ENCODE results near the gene TNS1. TPM values are rescaled to one million over a fixed set of nuclear protein-coding genes. Genes with fewer than 3 reads are reported as not detected.

The TNS1 gene
- total RNA-seq, 1 experiment from 2014 or later, result 4.5 TPM

DNA sequence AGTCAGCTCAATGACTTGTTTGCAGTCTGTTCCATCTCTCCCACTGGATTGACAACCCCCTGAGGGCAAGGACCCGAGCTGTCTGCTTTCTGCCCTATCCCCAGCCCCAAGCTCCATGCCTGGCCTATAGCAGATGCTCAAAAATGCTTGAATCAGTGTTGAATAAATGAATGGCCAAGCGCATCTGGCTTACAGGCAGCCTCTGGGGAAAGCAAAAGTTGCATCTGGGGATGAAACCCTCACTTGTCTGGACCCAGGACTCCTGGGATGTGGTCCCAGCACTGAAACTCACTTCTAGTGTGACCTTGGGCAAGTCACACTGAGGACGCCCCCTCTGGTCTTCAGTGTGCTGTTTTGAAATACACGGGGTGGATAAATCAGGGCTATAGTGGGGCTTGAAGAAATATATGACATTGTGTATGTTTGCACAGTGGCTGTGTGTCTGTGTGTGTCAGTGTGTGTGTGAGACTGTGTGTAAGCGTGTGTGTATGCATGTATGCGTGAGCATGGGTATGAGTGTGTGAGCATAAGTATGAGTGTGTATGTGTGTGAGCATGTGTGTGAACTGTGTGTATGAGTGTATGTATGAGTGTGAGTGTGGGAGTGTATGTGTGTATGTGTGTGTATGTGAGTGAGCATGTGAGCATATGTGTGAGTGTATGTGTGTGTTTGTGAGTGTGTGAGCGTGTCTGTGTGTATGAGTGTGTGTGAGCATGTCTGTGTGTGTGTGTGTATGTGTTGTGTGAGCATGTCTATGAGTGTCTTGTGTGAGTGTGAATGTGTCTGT lies 27.8 kb upstream of the TNS1 start:
- no peak for ATAC-seq
- Mint-ChIP-seq H3K27ac (no peak overlapping the region), H3K9me3 (no peaks in the 10 kb centered on the region), H3K36me3 (no peaks in the 10 kb centered on the region), H3K27me3 (ENCODE audit: low read depth) (peaks cover 30% of the 10 kb centered on the region), H3K4me3 (no peak overlapping the region), H3K4me1 (peaks cover 10% of the 10 kb centered on the region)
- ChIA-PET POLR2A (no interaction called here), CTCF (interaction anchor here (0.6 to 4.3 kb wide), 4 partner anchors 19 to 244 kb away, joined by 5 to 65 read pairs (median 5); no protein-coding TSS in a partner anchor)
- TF ChIP-seq MLX (CRISPR knock-in tag; IDR thresholded peaks at IDR 0.05), result no peak
- no peak for TF ChIP-seq ERG (CRISPR knock-in tag; IDR thresholded peaks at IDR 0.05)
- TF ChIP-seq, protein P1, sequence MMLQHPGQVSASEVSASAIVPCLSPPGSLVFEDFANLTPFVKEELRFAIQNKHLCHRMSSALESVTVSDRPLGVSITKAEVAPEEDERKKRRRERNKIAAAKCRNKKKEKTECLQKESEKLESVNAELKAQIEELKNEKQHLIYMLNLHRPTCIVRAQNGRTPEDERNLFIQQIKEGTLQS (CRISPR knock-in tag; conservative IDR thresholded peaks at IDR 0.05), result no peak
- TF ChIP-seq SOX15 (CRISPR knock-in tag; IDR thresholded peaks at IDR 0.05), result no peak
- no peak for DNase-seq (ENCODE audit: low spot score)

DNA sequence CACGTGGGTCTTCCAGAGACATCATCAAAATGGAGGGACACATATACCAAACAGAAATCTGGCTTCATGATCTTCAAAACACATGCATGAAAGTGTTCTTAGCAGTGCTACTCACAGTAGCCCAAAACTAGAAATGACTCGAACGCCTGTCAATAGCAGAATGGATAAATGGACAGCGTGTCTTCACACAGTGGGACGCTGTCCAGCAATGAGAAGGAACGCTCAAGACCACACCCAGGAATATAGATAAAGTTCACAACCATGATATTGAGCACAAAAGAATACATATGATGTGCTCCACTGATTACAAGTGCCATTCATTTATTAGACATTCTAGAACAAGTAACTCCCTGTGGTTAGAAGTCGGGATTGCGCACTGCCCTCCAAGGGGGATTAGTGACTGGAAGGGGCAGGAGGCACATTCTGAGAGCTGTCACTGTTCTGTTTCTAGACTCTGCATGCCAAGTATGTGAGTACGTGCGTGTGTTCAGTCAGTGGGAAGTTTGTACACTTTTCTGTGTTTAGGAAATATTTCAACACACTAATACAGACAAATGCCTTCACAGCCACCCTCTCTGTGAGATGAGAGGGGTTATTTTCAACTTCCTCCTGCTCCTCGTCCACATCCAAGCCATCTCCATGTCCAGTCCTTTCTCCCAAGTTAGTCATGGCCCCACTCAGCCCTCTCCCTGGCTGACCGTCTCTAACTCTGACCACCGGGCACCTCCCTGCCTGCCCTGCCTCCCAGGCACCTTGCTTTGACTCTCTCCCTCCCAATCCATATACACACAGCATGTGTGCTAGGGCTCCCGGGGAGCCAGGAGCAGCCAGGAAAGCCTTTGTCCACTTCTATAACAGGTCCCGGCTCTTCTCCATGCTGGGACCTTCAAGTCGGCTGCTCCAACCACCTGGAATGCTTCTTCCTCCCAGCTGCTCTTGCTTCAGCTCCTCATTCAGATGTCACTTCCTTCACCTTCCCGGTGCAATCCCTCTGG lies 26.9 kb upstream of the TNS1 start:
- ATAC-seq (no peak), DNase-seq (ENCODE audit: low spot score) (no peak)
- CTCF ChIA-PET, result interaction anchor here (0.6 to 1.9 kb wide), 4 partner anchors 18 to 243 kb away, joined by 5 to 10 read pairs (median 5); no protein-coding TSS in a partner anchor
- Mint-ChIP-seq H3K9me3 (no peaks in the 10 kb centered on the region), H3K4me3 (no peak overlapping the region), H3K27ac (no peak overlapping the region), H3K27me3 (ENCODE audit: low read depth) (peaks cover 29% of the 10 kb centered on the region), H3K4me1 (peaks cover 15% of the 10 kb centered on the region), H3K36me3 (no peaks in the 10 kb centered on the region)
- POLR2A ChIA-PET, result no interaction called here
- TF ChIP-seq E2F5 (CRISPR knock-in tag; IDR thresholded peaks at IDR 0.05), result no peak
- no peak for TF ChIP-seq ZNF121 (CRISPR knock-in tag; IDR thresholded peaks at IDR 0.05)
- no peak for TF ChIP-seq ZNF396 (CRISPR knock-in tag; IDR thresholded peaks at IDR 0.05; ENCODE audit: borderline replicate concordance)
- no peak for TF ChIP-seq CBFB (CRISPR knock-in tag; IDR thresholded peaks at IDR 0.05; ENCODE audit: low read depth)
- TF ChIP-seq ZNF671 (CRISPR knock-in tag; IDR thresholded peaks at IDR 0.05), result no peak
- TF ChIP-seq SMAD3 (CRISPR knock-in tag; IDR thresholded peaks at IDR 0.05; ENCODE audit: borderline replicate concordance), result no peak
- no peak for TF ChIP-seq IRF1 (CRISPR knock-in tag; IDR thresholded peaks at IDR 0.05)
- TF ChIP-seq ETV6 (CRISPR knock-in tag; IDR thresholded peaks at IDR 0.05), result no peak

DNA sequence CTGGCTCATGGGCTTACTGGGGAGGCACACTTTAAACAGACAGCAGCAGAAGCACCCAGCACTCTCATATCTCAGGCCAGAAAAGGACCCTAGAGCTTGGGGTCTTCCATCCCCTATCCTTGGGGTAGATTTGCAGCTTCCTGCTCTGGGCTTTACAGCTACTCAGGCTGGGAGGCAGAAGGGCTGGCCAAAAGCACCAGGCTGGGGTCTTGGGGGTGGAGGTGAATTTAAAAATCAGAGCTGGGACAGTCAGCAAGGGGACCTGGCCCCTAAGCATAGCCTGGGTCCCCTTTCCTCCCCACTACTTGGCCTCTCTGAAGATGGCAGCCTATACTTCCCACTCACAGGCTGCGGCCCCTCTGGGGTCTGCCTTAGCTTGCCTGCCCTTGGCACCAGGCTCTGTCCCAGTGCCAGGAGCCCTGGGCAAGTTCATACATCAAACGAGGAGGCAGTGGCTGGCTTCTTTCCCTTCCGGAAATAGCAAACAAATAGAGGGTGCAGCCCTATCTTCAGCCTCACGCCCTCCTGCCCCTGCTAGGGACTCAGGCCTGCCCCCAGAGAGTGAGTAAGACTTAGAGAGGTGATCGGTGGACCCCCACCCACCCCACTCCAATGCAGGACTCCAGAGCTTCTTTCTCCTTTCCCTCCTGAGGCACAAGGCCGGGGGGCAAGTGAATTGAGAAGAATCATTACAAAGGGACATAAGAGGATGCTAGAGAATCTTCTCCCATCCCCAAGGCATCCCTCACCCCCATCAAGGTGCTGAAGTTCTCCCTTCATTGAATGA lies 26.0 kb upstream of the TNS1 start:
- POLR2A ChIA-PET, result no interaction called here
- H3K36me3 Mint-ChIP-seq, result no peaks in the 10 kb centered on the region
- H3K9me3 Mint-ChIP-seq, result no peaks in the 10 kb centered on the region
- H3K27ac Mint-ChIP-seq, result no peak overlapping the region
- ATAC-seq, result no peak
- CTCF ChIA-PET, result interaction anchor here (1.2 to 1.9 kb wide), 2 partner anchors 35 to 243 kb away, joined by 4 to 10 read pairs; no protein-coding TSS in a partner anchor
- DNase-seq (ENCODE audit: low spot score), result no peak
- no peak overlapping the region for H3K4me3 Mint-ChIP-seq
- peaks cover 12% of the 10 kb centered on the region for H3K4me1 Mint-ChIP-seq
- peaks cover 20% of the 10 kb centered on the region for H3K27me3 Mint-ChIP-seq (ENCODE audit: low read depth)
- TF ChIP-seq GRHL2 (CRISPR knock-in tag; IDR thresholded peaks at IDR 0.05; ENCODE audit: insufficient replicate concordance, severe bottlenecking) (no peak), JAZF1 (CRISPR knock-in tag; IDR thresholded peaks at IDR 0.05) (no peak), TCF7 (CRISPR knock-in tag; IDR thresholded peaks at IDR 0.05; ENCODE audit: low read depth) (no peak)
- TF ChIP-seq, protein P2, sequence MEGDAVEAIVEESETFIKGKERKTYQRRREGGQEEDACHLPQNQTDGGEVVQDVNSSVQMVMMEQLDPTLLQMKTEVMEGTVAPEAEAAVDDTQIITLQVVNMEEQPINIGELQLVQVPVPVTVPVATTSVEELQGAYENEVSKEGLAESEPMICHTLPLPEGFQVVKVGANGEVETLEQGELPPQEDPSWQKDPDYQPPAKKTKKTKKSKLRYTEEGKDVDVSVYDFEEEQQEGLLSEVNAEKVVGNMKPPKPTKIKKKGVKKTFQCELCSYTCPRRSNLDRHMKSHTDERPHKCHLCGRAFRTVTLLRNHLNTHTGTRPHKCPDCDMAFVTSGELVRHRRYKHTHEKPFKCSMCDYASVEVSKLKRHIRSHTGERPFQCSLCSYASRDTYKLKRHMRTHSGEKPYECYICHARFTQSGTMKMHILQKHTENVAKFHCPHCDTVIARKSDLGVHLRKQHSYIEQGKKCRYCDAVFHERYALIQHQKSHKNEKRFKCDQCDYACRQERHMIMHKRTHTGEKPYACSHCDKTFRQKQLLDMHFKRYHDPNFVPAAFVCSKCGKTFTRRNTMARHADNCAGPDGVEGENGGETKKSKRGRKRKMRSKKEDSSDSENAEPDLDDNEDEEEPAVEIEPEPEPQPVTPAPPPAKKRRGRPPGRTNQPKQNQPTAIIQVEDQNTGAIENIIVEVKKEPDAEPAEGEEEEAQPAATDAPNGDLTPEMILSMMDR (IDR thresholded peaks at IDR 0.05), result no peak
- TF ChIP-seq, protein P1 (CRISPR knock-in tag; conservative IDR thresholded peaks at IDR 0.05), result no peak
- TF ChIP-seq, protein P3, sequence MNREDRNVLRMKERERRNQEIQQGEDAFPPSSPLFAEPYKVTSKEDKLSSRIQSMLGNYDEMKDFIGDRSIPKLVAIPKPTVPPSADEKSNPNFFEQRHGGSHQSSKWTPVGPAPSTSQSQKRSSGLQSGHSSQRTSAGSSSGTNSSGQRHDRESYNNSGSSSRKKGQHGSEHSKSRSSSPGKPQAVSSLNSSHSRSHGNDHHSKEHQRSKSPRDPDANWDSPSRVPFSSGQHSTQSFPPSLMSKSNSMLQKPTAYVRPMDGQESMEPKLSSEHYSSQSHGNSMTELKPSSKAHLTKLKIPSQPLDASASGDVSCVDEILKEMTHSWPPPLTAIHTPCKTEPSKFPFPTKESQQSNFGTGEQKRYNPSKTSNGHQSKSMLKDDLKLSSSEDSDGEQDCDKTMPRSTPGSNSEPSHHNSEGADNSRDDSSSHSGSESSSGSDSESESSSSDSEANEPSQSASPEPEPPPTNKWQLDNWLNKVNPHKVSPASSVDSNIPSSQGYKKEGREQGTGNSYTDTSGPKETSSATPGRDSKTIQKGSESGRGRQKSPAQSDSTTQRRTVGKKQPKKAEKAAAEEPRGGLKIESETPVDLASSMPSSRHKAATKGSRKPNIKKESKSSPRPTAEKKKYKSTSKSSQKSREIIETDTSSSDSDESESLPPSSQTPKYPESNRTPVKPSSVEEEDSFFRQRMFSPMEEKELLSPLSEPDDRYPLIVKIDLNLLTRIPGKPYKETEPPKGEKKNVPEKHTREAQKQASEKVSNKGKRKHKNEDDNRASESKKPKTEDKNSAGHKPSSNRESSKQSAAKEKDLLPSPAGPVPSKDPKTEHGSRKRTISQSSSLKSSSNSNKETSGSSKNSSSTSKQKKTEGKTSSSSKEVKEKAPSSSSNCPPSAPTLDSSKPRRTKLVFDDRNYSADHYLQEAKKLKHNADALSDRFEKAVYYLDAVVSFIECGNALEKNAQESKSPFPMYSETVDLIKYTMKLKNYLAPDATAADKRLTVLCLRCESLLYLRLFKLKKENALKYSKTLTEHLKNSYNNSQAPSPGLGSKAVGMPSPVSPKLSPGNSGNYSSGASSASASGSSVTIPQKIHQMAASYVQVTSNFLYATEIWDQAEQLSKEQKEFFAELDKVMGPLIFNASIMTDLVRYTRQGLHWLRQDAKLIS (CRISPR knock-in tag; IDR thresholded peaks at IDR 0.05; ENCODE audit: borderline replicate concordance), result no peak

Data from WTC11 (cell line).